Fibroblast of lung (primary cell): ENCODE data around the gene AFTPH. TPM values are rescaled to one million over a fixed set of nuclear protein-coding genes. Genes with fewer than 3 reads are reported as not detected.

Experiments used
- DNase-seq, 2 donors: peaks; one replicate each; pipeline versions ENCODE4 v3.0.0 to v3.0.0-alpha.2; 2010; ENCODE audit warnings: low read depth in 2 of 2
- H2AFZ ChIP-seq: 2 replicates; pipeline ENCODE4 v1.5.1; 2012; ENCODE audit warnings: low read length, control low read depth, inconsistent platforms
- H3K27ac ChIP-seq: 2 replicates; pipeline ENCODE4 v1.5.1; 2011; ENCODE audit warnings: low read length, control low read depth; ENCODE audit not compliant: insufficient read depth
- H3K27me3 ChIP-seq: 2 replicates; pipeline ENCODE4 v1.5.1; 2011; ENCODE audit warnings: mild to moderate bottlenecking, low read length; ENCODE audit not compliant: control insufficient read depth, insufficient read depth
- H3K36me3 ChIP-seq: 2 replicates; pipeline ENCODE4 v1.5.1; 2011; ENCODE audit warnings: low read length; ENCODE audit not compliant: control insufficient read depth, insufficient read depth
- H3K4me1 ChIP-seq: 2 replicates; pipeline ENCODE4 v1.5.1; 2011; ENCODE audit warnings: low read length; ENCODE audit not compliant: control insufficient read depth, insufficient read depth; ENCODE audit errors: extremely low read depth
- H3K4me2 ChIP-seq: 2 replicates; pipeline ENCODE4 v1.5.1; 2011; ENCODE audit warnings: low read length, control low read depth; ENCODE audit not compliant: insufficient read depth; ENCODE audit errors: extremely low read depth
- H3K4me3 ChIP-seq, 4 experiments: fragments of 200-600 bp in 1 of 4; sonication (generic) in 1 of 4; replicated peaks in 1 of 4; 2 replicates each; pipeline ENCODE4 v1.5.1; 2011 to 2016; ENCODE audit warnings: low read length in 4 of 4, low read depth in 3 of 4, mild to moderate bottlenecking in 3 of 4, control low read depth in 2 of 4, inconsistent platforms in 1 of 4, mixed read lengths in 1 of 4; ENCODE audit not compliant: insufficient read depth in 1 of 4; ENCODE audit errors: control extremely low read depth in 1 of 4
- H3K79me2 ChIP-seq: 2 replicates; pipeline ENCODE4 v1.5.1; 2012; ENCODE audit warnings: mild to moderate bottlenecking, low read length, inconsistent platforms; ENCODE audit not compliant: control insufficient read depth, insufficient read depth
- H3K9ac ChIP-seq: 2 replicates; pipeline ENCODE4 v1.5.1; 2011; ENCODE audit warnings: mild to moderate bottlenecking, low read length, control low read depth; ENCODE audit not compliant: insufficient read depth
- H3K9me3 ChIP-seq: 2 replicates; pipeline ENCODE4 v1.5.1; 2012; ENCODE audit warnings: low read depth, low read length; ENCODE audit not compliant: control insufficient read depth, insufficient read depth
- H4K20me1 ChIP-seq: 2 replicates; pipeline ENCODE4 v1.5.1; 2011; ENCODE audit warnings: low read length; ENCODE audit not compliant: control insufficient read depth, insufficient read depth; ENCODE audit errors: extremely low read depth
- CTCF ChIP-seq, 2 donors: IDR thresholded peaks in 1 of 2; conservative IDR thresholded peaks in 1 of 2; 1 replicate in 1 of 2; 2 replicates in 1 of 2; pipeline ENCODE4 v1.5.1; 2011 to 2012; ENCODE audit warnings: low read length in 2 of 2, control low read depth in 1 of 2, inconsistent platforms in 1 of 2, low read depth in 1 of 2, mild to moderate bottlenecking in 1 of 2
- EZH2 ChIP-seq: IDR thresholded peaks from 2 replicates; pipeline ENCODE4 v1.5.1; 2012; ENCODE audit warnings: low read length, control low read depth, mild to moderate bottlenecking; ENCODE audit errors: missing control alignments
- polyA plus RNA-seq, 2 donors: library from polyadenylated mRNA; depleted of rRNA in 1 of 2; stranded (reverse) in 1 of 2; unstranded in 1 of 2; fragments of >200 nt; gene quantifications; 2 replicates each; pipeline ENCODE4 v1.2.1, GENCODE V29; 2011 to 2012; ENCODE audit warnings: missing spikeins in 1 of 2
- total RNA-seq: library from RNA; depleted of rRNA; stranded (reverse); fragments of >200 nt; gene quantifications from 2 replicates; pipeline ENCODE4 v1.2.1, GENCODE V29; 2014

AFTPH gene
- total and polyA plus RNA-seq, 2 donors (not counting 1 experiment from before 2014, with no cell fraction given) = 15.8 to 43.3 TPM

GRCh38 chr2:64502860-64503259 is 21.3 kb upstream of the AFTPH start:
- Histone ChIP-seq H3K9ac (no peak overlapping the region), H3K9me3 (no peaks in the 10 kb centered on the region), H3K27me3 (peaks cover 20% of the 10 kb centered on the region), H3K4me1 (no peaks in the 10 kb centered on the region), H3K36me3 (no peaks in the 10 kb centered on the region), H3K4me2 (no peak overlapping the region), H3K79me2 (no peaks in the 10 kb centered on the region), H3K4me3 (no peak overlapping the region), H4K20me1 (no peaks in the 10 kb centered on the region), H3K27ac (no peak overlapping the region), H2AFZ (no peak overlapping the region)
- DNase-seq = no peak
- no peak for TF ChIP-seq EZH2
- TF ChIP-seq CTCF (conservative IDR thresholded peaks at IDR 0.05 in 1 of 2, IDR thresholded peaks at IDR 0.05 in 1 of 2; ENCODE audit: low read depth in 1 of 2, low read length in 2 of 2) = no peak

GRCh38 chr2:64504774-64505720 is 19.1 kb upstream of the AFTPH start:
- Histone ChIP-seq H3K9me3 (no peaks in the 10 kb centered on the region), H4K20me1 (no peaks in the 10 kb centered on the region), H3K36me3 (no peaks in the 10 kb centered on the region), H3K79me2 (no peaks in the 10 kb centered on the region), H3K4me3 (no peak overlapping the region), H3K9ac (no peak overlapping the region), H3K27me3 (peaks cover 10% of the 10 kb centered on the region), H3K27ac (no peak overlapping the region), H3K4me1 (no peaks in the 10 kb centered on the region), H3K4me2 (no peak overlapping the region), H2AFZ (no peak overlapping the region)
- DNase-seq = no peak
- no peak for TF ChIP-seq EZH2
- no peak for TF ChIP-seq CTCF (conservative IDR thresholded peaks at IDR 0.05 in 1 of 2, IDR thresholded peaks at IDR 0.05 in 1 of 2; ENCODE audit: low read depth in 1 of 2, low read length in 2 of 2)

- Histone ChIP-seq H3K9me3 (no peaks in the 10 kb centered on the region), H3K79me2 (no peaks in the 10 kb centered on the region), H3K27ac (no peak overlapping the region), H3K4me2 (no peak overlapping the region), H3K27me3 (peaks cover 4% of the 10 kb centered on the region), H3K4me1 (no peaks in the 10 kb centered on the region), H3K36me3 (no peaks in the 10 kb centered on the region), H3K4me3 (no peak overlapping the region), H4K20me1 (no peaks in the 10 kb centered on the region), H2AFZ (no peak overlapping the region), H3K9ac (no peak overlapping the region)
- TF ChIP-seq CTCF (conservative IDR thresholded peaks at IDR 0.05 in 1 of 2, IDR thresholded peaks at IDR 0.05 in 1 of 2; ENCODE audit: low read depth in 1 of 2, low read length in 2 of 2) (no peak), EZH2 (no peak)
- DNase-seq = no peak
Observed at GRCh38 chr2:64506686-64507085, 17.4 kb upstream of the AFTPH start.
